22Rv1 (cell line): ENCODE data around the gene PPP1R13B.

Source experiments
- CTCF ChIP-seq: fragments of 450-650 bp; IDR thresholded peaks from 2 replicates; pipeline ENCODE4 v1.5.1; 2017; ENCODE audit warnings: mild to moderate bottlenecking
- ZFX ChIP-seq: fragments of 450-650 bp; IDR thresholded peaks from 2 replicates; pipeline ENCODE4 v1.6.1; 2017; ENCODE audit warnings: antibody characterized with exemption, borderline replicate concordance

GRCh38 chr14:103818422-103818821 lies 29.0 kb downstream of the PPP1R13B start:
- TF ChIP-seq CTCF (no peak), ZFX (no peak)
